Keratinocyte (primary cell): ENCODE measurements around the gene TOP3B.

Experiments used
- CTCF ChIP-seq, 3 experiments: IDR thresholded peaks in 1 of 3; conservative IDR thresholded peaks in 1 of 3; optimal IDR thresholded peaks in 1 of 3; 2 replicates in 2 of 3; 3 replicates in 1 of 3; pipeline versions ENCODE3 to v1.5.1; 2011; ENCODE audit warnings: low read length in 3 of 3, mild to moderate bottlenecking in 3 of 3, moderate library complexity in 2 of 3, control low read depth in 1 of 3, inconsistent platforms in 1 of 3; ENCODE audit not compliant: insufficient read depth in 2 of 3; ENCODE audit errors: extremely low read depth in 1 of 3
- EZH2 ChIP-seq: IDR thresholded peaks from one replicate; pipeline ENCODE4 v1.6.1; 2012; ENCODE audit warnings: inconsistent platforms, mild to moderate bottlenecking, low read length, moderate library complexity

GRCh38 chr22:22002526-22003055, 20.0 kb upstream of the TOP3B start:
- TF ChIP-seq CTCF (optimal IDR thresholded peaks at IDR 0.05 in 1 of 3, IDR thresholded peaks at IDR 0.05 in 1 of 3, conservative IDR thresholded peaks at IDR 0.05 in 1 of 3; ENCODE audit: extremely low read depth in 1 of 3, insufficient read depth in 2 of 3, low read length in 3 of 3) (no peak), EZH2 (no peak)
